Coronary artery (tissue), 2 donors: Measurements from ENCODE around the gene DYNC2H1.

Experiments used
- DNase-seq: peaks from one replicate; pipeline ENCODE4 v3.0.0-alpha.2; 2017; ENCODE audit warnings: low spot score
- H3K27ac ChIP-seq, 2 donors: fragments of 200-600 bp; sonication (generic); one replicate each; pipeline ENCODE4 v1.5.1; 2016 to 2019
- H3K4me3 ChIP-seq: fragments of 200-600 bp; sonication (generic); 2 replicates; pipeline ENCODE4 v1.5.1; 2016; ENCODE audit warnings: mild to moderate bottlenecking, moderate library complexity
- CTCF ChIP-seq: fragments of 200-600 bp; sonication (generic); IDR thresholded peaks from one replicate; pipeline ENCODE4 v1.5.1; 2019; ENCODE audit warnings: antibody characterized with exemption

DYNC2H1 gene

GRCh38 chr11:103520792-103521191 lies 411.6 kb downstream of the DYNC2H1 start:
- no peak for DNase-seq
- TF ChIP-seq CTCF = no peak
- Histone ChIP-seq H3K4me3 (no peak overlapping the region), H3K27ac (no peak overlapping the region)

GRCh38 chr11:103525069-103525468 lies 415.8 kb downstream of the DYNC2H1 start:
- no peak for TF ChIP-seq CTCF
- H3K4me3 ChIP-seq = no peak overlapping the region
- DNase-seq = no peak
- H3K27ac ChIP-seq = no peak overlapping the region

GRCh38 chr11:103528046-103528445 lies 418.8 kb downstream of the DYNC2H1 start:
- Histone ChIP-seq H3K4me3 (no peak overlapping the region), H3K27ac (no peak overlapping the region)
- DNase-seq = no peak
- TF ChIP-seq CTCF = no peak

GRCh38 chr11:103528596-103528995 lies 419.4 kb downstream of the DYNC2H1 start:
- no peak for TF ChIP-seq CTCF
- Histone ChIP-seq H3K4me3 (no peak overlapping the region), H3K27ac (no peak overlapping the region)
- no peak for DNase-seq

- Histone ChIP-seq H3K27ac (no peak overlapping the region), H3K4me3 (no peak overlapping the region)
- DNase-seq = no peak
- no peak for TF ChIP-seq CTCF
These were observed 420.0 kb downstream of the DYNC2H1 start for GRCh38 chr11:103529181-103529684.
